Neuronal stem cell (in vitro differentiated cells): ENCODE results near the gene ANKRD33B.

Experiments used
- DNase-seq: peaks from one replicate; pipeline ENCODE4 v3.0.0-alpha.2; 2013; ENCODE audit warnings: low spot score
- H2AFZ ChIP-seq: one replicate; pipeline ENCODE4 v1.6.1; 2013; ENCODE audit warnings: mild to moderate bottlenecking, low read length, inconsistent platforms
- H2AK5ac ChIP-seq: 2 replicates; pipeline ENCODE4 v1.6.1; 2013; ENCODE audit warnings: low read depth, mild to moderate bottlenecking, inconsistent platforms, low read length, moderate library complexity, mixed read lengths
- H2BK120ac ChIP-seq: 2 replicates; pipeline ENCODE4 v1.6.1; 2013; ENCODE audit warnings: low read depth, mild to moderate bottlenecking, inconsistent platforms, low read length, moderate library complexity, mixed read lengths
- H2BK12ac ChIP-seq: one replicate; pipeline ENCODE4 v1.6.1; 2013; ENCODE audit warnings: low read length, inconsistent platforms
- H2BK15ac ChIP-seq: 2 replicates; pipeline ENCODE4 v1.6.1; 2013; ENCODE audit warnings: mild to moderate bottlenecking, low read length, inconsistent platforms, mixed read lengths
- H2BK5ac ChIP-seq: one replicate; pipeline ENCODE4 v1.6.1; 2013; ENCODE audit warnings: inconsistent platforms, mild to moderate bottlenecking, low read length, moderate library complexity
- H3K14ac ChIP-seq: one replicate; pipeline ENCODE4 v1.6.1; 2013; ENCODE audit warnings: low read length, inconsistent platforms
- H3K18ac ChIP-seq: 2 replicates; pipeline ENCODE4 v1.6.1; 2013; ENCODE audit warnings: low read length, inconsistent platforms
- H3K23ac ChIP-seq: 2 replicates; pipeline ENCODE4 v1.6.1; 2013; ENCODE audit warnings: low read depth, mild to moderate bottlenecking, mixed read lengths, low read length, inconsistent platforms; ENCODE audit not compliant: poor library complexity
- H3K27ac ChIP-seq: replicated peaks from 3 replicates; pipeline ENCODE4 v1.5.1; 2013; ENCODE audit warnings: low read length, inconsistent platforms
- H3K27me3 ChIP-seq, 3 experiments: 2 replicates each; pipeline ENCODE4 v1.6.1; 2013; ENCODE audit warnings: low read length in 3 of 3, mild to moderate bottlenecking in 2 of 3, inconsistent platforms in 1 of 3, low read depth in 1 of 3, mixed read lengths in 1 of 3, moderate library complexity in 1 of 3; ENCODE audit not compliant: control insufficient read depth in 3 of 3, insufficient read depth in 3 of 3
- H3K36me3 ChIP-seq, 2 donors: replicated peaks in 1 of 2; 2 replicates each; pipeline ENCODE4 v1.6.1; 2013; ENCODE audit warnings: low read length in 2 of 2; ENCODE audit not compliant: control insufficient read depth in 2 of 2, insufficient read depth in 2 of 2
- H3K4ac ChIP-seq: 2 replicates; pipeline ENCODE4 v1.6.1; 2013; ENCODE audit warnings: inconsistent platforms, mild to moderate bottlenecking, low read length, moderate library complexity
- H3K4me1 ChIP-seq, 2 donors: 1 replicate in 1 of 2; 2 replicates in 1 of 2; pipeline ENCODE4 v1.6.1; 2013; ENCODE audit warnings: low read length in 2 of 2, low read depth in 1 of 2; ENCODE audit not compliant: control insufficient read depth in 2 of 2, insufficient read depth in 1 of 2
- H3K4me2 ChIP-seq: one replicate; pipeline ENCODE4 v1.6.1; 2013; ENCODE audit warnings: mild to moderate bottlenecking, low read length, inconsistent platforms; ENCODE audit not compliant: insufficient read depth, poor library complexity, severe bottlenecking
- H3K4me3 ChIP-seq, 2 donors: 2 replicates each; pipeline ENCODE4 v1.5.1; 2013; ENCODE audit warnings: low read length in 2 of 2, mild to moderate bottlenecking in 2 of 2, inconsistent platforms in 1 of 2, moderate library complexity in 1 of 2
- H3K79me1 ChIP-seq: one replicate; pipeline ENCODE4 v1.6.1; 2013; ENCODE audit warnings: low read depth, mild to moderate bottlenecking, inconsistent platforms, low read length, moderate library complexity
- H3K9ac ChIP-seq: one replicate; pipeline ENCODE4 v1.6.1; 2013; ENCODE audit warnings: mild to moderate bottlenecking, low read depth, low read length, inconsistent platforms; ENCODE audit not compliant: poor library complexity
- H3K9me3 ChIP-seq, 2 donors: replicated peaks in 1 of 2; 2 replicates each; pipeline versions ENCODE3 to v1.6.1; 2013; ENCODE audit warnings: low read length in 2 of 2, mild to moderate bottlenecking in 2 of 2, inconsistent platforms in 1 of 2, low read depth in 1 of 2, mixed read lengths in 1 of 2, moderate library complexity in 1 of 2; ENCODE audit not compliant: control insufficient read depth in 2 of 2, insufficient read depth in 1 of 2
- H4K8ac ChIP-seq: one replicate; pipeline ENCODE4 v1.6.1; 2013; ENCODE audit warnings: low read depth, mild to moderate bottlenecking, inconsistent platforms, low read length, moderate library complexity
- H4K91ac ChIP-seq: one replicate; pipeline ENCODE4 v1.6.1; 2013; ENCODE audit warnings: low read length, low read depth, mild to moderate bottlenecking, inconsistent platforms; ENCODE audit not compliant: poor library complexity
- WGBS, 2 donors: extraction: QIAGEN DNeasy Blood & Tissue Kit; methylation state at CpG; one replicate each; pipeline ENCODE4 v1.1.7; 2013; ENCODE audit warnings: missing lambda C conversion rate in 2 of 2, mixed read lengths in 1 of 2; ENCODE audit not compliant: insufficient read length in 2 of 2, insufficient replicate concordance in 1 of 2; ENCODE audit errors: extremely low coverage in 2 of 2; 5-methylcytosine and 5-hydroxymethylcytosine counted together

ANKRD33B gene

GRCh38 chr5:10684303-10685086, 120.6 kb downstream of the ANKRD33B start:
- Histone ChIP-seq H3K27me3 (no peaks in the 10 kb centered on the region), H2BK120ac (no peak overlapping the region), H3K9ac (no peak overlapping the region), H3K9me3 (peaks cover 0 to 8% of the 10 kb centered on the region in 2 donors), H3K14ac (no peak overlapping the region), H2BK15ac (no peak overlapping the region), H4K8ac (no peak overlapping the region), H3K4me2 (no peak overlapping the region), H3K18ac (no peak overlapping the region), H3K36me3 (peaks cover 17 to 37% of the 10 kb centered on the region in 2 donors), H3K4ac (no peak overlapping the region), H3K23ac (peak overlapping the region; percentile 44), H3K4me3 (no peak overlapping the region), H4K91ac (no peak overlapping the region), H3K79me1 (no peaks in the 10 kb centered on the region), H3K27ac (no peak overlapping the region), H3K4me1 (no peaks in the 10 kb centered on the region), H2BK12ac (no peak overlapping the region), H2BK5ac (no peak overlapping the region), H2AK5ac (no peak overlapping the region), H2AFZ (no peak overlapping the region)
- WGBS, 2 donors = no CpG with 5 or more reads among the region's 11 CpGs
- no peak for DNase-seq

GRCh38 chr5:10685115-10685521, 121.2 kb downstream of the ANKRD33B start:
- H4K8ac ChIP-seq = no peak overlapping the region
- no peaks in the 10 kb centered on the region for H3K79me1 ChIP-seq
- H2AFZ ChIP-seq = no peak overlapping the region
- no peak overlapping the region for H4K91ac ChIP-seq
- peaks cover 0 to 8% of the 10 kb centered on the region in 2 donors for H3K9me3 ChIP-seq
- no peak overlapping the region for H3K4me3 ChIP-seq
- H3K9ac ChIP-seq = no peak overlapping the region
- H3K23ac ChIP-seq = no peak overlapping the region
- H3K27ac ChIP-seq = no peak overlapping the region
- H2BK120ac ChIP-seq = no peak overlapping the region
- no peak overlapping the region for H2BK15ac ChIP-seq
- no peak overlapping the region for H2BK12ac ChIP-seq
- H3K27me3 ChIP-seq = no peaks in the 10 kb centered on the region
- no peak overlapping the region for H3K14ac ChIP-seq
- DNase-seq = no peak
- no peak overlapping the region for H2BK5ac ChIP-seq
- peaks cover 0 to 2% of the 10 kb centered on the region in 2 donors for H3K4me1 ChIP-seq
- H3K18ac ChIP-seq = no peak overlapping the region
- peaks cover 13 to 30% of the 10 kb centered on the region in 2 donors for H3K36me3 ChIP-seq
- no peak overlapping the region for H3K4me2 ChIP-seq
- no peak overlapping the region for H2AK5ac ChIP-seq
- whole genome bisulfite sequencing, 2 donors = no CpG with 5 or more reads among the region's 6 CpGs
- no peak overlapping the region for H3K4ac ChIP-seq

- H2AFZ ChIP-seq = no peak overlapping the region
- no peak overlapping the region for H2BK12ac ChIP-seq
- no peak for DNase-seq
- H3K79me1 ChIP-seq = no peaks in the 10 kb centered on the region
- H2BK5ac ChIP-seq = no peak overlapping the region
- H3K4me2 ChIP-seq = no peak overlapping the region
- H3K4me1 ChIP-seq = peaks cover 0 to 2% of the 10 kb centered on the region in 2 donors
- H3K27ac ChIP-seq = no peak overlapping the region
- H3K9ac ChIP-seq = no peak overlapping the region
- peaks cover 10 to 15% of the 10 kb centered on the region in 2 donors for H3K36me3 ChIP-seq
- peaks cover 0 to 8% of the 10 kb centered on the region in 2 donors for H3K9me3 ChIP-seq
- no peak overlapping the region for H3K14ac ChIP-seq
- H2AK5ac ChIP-seq = no peak overlapping the region
- H3K27me3 ChIP-seq = no peaks in the 10 kb centered on the region
- H3K23ac ChIP-seq = no peak overlapping the region
- no CpG with 5 or more reads among the region's 2 CpGs for WGBS, 2 donors
- no peak overlapping the region for H2BK15ac ChIP-seq
- H3K4ac ChIP-seq = no peak overlapping the region
- H3K18ac ChIP-seq = no peak overlapping the region
- H2BK120ac ChIP-seq = no peak overlapping the region
- no peak overlapping the region for H3K4me3 ChIP-seq
- H4K8ac ChIP-seq = no peak overlapping the region
- H4K91ac ChIP-seq = no peak overlapping the region
These were observed 123.0 kb downstream of the ANKRD33B start for GRCh38 chr5:10686890-10687289.

- H3K79me1 ChIP-seq = no peaks in the 10 kb centered on the region
- no peak overlapping the region for H4K8ac ChIP-seq
- no peak overlapping the region for H3K18ac ChIP-seq
- no peak overlapping the region for H3K4ac ChIP-seq
- no peak overlapping the region for H2BK12ac ChIP-seq
- H3K4me3 ChIP-seq = no peak overlapping the region
- no peaks in the 10 kb centered on the region for H3K36me3 ChIP-seq
- no peak overlapping the region for H2BK15ac ChIP-seq
- H2AK5ac ChIP-seq = no peak overlapping the region
- H3K14ac ChIP-seq = no peak overlapping the region
- DNase-seq = no peak
- no peak overlapping the region for H3K4me2 ChIP-seq
- H3K9ac ChIP-seq = no peak overlapping the region
- H3K23ac ChIP-seq = no peak overlapping the region
- no peaks in the 10 kb centered on the region for H3K27me3 ChIP-seq
- WGBS, 2 donors = no CpG with 5 or more reads among the region's 13 CpGs
- no peak overlapping the region for H3K27ac ChIP-seq
- no peak overlapping the region for H2BK5ac ChIP-seq
- no peak overlapping the region for H2AFZ ChIP-seq
- no peak overlapping the region for H4K91ac ChIP-seq
- H3K4me1 ChIP-seq = peaks cover 0 to 2% of the 10 kb centered on the region in 2 donors
- peaks cover 0 to 8% of the 10 kb centered on the region in 2 donors for H3K9me3 ChIP-seq
- no peak overlapping the region for H2BK120ac ChIP-seq
These were observed 124.8 kb downstream of the ANKRD33B start for GRCh38 chr5:10688651-10689171.
